ENCODE results near the gene NUS1.

DNA sequence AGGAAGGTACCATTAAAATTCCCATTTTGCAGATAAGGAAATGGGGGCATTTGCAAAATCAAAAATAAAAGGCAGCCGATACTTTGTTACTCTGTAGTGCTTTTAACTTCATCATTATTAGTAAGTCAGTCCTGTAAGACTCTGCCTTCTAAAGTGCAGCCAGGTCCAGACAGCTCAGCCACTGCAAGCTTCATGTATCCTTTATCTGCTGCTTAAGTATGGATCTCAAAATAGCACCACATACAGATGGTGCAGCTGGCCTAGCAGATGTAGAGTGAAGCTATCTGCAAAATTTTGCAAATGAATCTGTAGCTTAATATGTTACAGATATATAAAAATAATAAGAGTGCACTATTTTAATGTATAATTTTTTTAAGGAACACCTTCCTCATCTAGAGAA lies 53.4 kb downstream of the NUS1 start:
- TF ChIP-seq, protein P1, sequence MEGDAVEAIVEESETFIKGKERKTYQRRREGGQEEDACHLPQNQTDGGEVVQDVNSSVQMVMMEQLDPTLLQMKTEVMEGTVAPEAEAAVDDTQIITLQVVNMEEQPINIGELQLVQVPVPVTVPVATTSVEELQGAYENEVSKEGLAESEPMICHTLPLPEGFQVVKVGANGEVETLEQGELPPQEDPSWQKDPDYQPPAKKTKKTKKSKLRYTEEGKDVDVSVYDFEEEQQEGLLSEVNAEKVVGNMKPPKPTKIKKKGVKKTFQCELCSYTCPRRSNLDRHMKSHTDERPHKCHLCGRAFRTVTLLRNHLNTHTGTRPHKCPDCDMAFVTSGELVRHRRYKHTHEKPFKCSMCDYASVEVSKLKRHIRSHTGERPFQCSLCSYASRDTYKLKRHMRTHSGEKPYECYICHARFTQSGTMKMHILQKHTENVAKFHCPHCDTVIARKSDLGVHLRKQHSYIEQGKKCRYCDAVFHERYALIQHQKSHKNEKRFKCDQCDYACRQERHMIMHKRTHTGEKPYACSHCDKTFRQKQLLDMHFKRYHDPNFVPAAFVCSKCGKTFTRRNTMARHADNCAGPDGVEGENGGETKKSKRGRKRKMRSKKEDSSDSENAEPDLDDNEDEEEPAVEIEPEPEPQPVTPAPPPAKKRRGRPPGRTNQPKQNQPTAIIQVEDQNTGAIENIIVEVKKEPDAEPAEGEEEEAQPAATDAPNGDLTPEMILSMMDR (IDR thresholded peaks at IDR 0.05; ENCODE audit: insufficient read depth, low read depth, low read length): no peak
- no peak for TF ChIP-seq EZH2 (IDR thresholded peaks at IDR 0.05; ENCODE audit: insufficient read depth, low read length)

Data from astrocyte (in vitro differentiated cells and primary cell).